HG02970 (cell line): ENCODE measurements around the gene TECTA.
"Not testable (repeated sequence)": the region's sequence is repeated elsewhere in the genome, so short reads cannot be mapped to it uniquely, and the experiment has no call there.

Experiments
- ATAC-seq: cut with Tn5 transposase; IDR thresholded peaks from one replicate; pipeline ENCODE4 v1.9.1; 2021; ENCODE audit warnings: mild to moderate bottlenecking, moderate library complexity, moderate number of reproducible peaks; ENCODE audit not compliant: unreplicated experiment, low FRiP score

The TECTA gene

DNA sequence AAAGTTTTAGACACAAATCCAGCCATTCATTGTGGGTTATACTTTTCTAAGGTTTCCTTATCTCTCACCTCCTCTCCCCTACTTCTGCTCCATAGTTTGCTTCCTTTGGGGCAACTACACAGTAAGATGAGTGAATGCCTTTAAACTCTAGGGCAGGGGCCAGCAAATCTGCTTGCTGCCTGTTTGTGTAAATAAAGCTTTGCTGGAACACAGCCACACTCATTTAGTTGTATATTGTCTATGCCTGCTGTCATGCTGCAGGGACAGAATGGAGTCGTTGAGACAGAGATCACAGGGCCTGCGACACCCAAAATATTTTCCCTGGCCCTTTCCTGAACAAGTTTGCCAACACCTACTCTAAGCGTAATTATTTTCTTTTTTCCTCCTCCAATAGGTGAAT is 58.7 kb downstream of the TECTA start:
- no peak for ATAC-seq

DNA sequence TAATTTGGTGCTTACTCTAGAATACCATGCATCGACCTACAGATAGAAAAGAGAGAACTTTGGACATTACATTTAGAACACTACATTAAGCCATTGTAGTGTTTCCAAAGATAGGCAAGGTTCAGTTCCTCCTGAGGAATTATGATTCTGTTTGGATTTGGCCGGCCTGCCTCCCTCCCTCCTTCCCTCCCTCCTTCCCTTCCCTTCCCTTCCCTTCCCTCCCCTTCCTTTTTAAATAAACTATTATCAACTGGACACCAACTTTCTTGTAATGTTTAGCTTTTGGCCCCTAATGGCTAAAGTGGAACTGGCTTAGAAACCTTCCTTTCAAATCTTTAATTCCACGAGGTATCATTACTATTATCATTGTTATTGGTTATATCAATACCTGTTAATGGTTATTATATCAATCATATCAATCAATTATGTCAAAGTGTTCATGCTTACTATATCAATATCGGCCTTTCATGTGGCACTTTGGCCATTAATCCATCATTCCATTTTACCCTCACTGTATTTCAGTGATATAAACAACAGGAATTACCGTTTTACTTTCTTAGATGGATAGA is 60.4 kb downstream of the TECTA start:
- ATAC-seq: no peak

DNA sequence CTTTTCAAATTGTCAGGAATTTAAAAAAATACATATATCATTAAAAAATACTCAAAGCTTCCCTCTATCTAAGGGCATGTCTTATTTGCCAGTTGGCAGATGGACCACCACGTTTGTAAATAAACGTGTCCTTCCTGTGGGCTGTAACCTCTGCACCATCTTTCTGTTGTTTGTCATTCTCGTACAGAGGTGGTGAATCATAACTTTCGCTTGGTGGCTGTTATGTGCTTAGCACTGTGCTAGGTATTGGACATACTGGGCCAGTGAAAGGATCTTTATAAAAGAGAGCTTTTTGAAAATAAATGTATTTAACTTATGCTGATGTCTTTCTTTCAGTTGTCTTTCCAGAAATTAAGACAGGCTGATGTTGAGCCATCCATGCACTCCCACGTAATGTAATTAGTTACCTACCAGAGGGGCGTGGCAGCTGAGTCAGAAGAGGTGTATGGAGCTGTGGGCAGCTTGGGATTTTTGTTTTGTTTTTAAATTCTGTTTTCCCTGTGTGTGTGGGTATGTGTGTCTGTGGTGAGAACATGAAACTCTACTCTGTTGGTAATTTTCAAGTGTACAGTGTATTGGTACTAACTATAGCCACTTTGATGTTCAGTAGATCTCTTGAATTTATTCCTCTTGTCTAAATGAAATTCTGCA is 62.7 kb downstream of the TECTA start:
- ATAC-seq: no peak

DNA sequence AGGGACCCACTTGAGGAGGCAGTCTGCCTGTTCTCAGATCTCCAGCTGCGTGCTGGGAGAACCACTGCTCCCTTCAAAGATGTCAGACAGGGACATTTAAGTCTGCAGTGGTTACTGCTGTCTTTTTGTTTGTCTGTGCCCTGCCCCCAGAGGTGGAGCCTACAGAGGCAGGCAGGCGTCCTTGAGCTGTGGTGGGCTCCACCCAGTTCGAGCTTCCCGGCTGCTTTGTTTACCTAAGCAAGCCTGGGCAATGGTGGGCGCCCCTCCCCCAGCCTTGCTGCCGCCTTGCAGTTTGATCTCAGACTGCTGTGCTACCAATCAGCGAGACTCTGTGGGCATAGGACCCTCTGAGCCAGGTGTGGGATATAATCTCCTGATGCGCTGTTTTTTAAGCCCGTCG is 76.6 kb downstream of the TECTA start:
- not testable (repeated sequence) for ATAC-seq

DNA sequence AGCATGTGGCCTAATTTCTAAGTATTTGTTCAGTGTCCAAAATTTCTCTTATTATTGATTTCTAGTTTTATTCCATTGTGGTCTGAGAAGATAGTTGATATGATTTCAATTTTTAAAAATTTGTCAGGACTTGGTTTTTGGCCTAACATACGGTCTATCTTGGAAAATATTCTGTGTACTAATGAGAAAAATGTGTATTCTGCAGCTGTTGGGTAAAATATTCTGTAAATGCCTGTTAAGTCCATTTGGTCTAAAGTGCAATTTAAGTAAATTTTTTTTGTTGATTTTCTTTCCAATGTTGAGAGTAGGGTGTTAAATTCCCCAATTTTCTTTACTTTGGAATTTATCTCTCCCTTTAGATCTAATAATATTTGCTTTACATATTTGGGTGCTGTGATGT is 78.3 kb downstream of the TECTA start:
- no peak for ATAC-seq

DNA sequence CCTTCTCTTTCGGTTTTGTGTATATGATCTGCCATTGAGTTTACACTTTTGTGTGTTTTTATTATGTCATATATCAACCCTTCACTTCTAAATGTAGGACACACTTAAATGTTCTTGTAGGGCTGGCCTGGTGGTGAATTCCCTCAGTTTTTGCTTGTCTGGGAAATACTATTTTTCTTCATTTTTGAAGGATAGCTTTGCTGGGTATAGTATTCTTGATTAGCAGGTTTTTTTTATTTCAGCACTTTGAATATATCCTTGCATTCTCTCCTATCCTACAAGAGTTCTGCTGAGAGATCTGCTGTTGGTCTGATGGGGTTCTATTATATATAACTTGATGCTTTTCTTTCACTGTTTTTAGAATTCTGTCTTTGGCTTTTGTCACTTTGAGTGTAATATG is 79.1 kb downstream of the TECTA start:
- no peak for ATAC-seq

DNA sequence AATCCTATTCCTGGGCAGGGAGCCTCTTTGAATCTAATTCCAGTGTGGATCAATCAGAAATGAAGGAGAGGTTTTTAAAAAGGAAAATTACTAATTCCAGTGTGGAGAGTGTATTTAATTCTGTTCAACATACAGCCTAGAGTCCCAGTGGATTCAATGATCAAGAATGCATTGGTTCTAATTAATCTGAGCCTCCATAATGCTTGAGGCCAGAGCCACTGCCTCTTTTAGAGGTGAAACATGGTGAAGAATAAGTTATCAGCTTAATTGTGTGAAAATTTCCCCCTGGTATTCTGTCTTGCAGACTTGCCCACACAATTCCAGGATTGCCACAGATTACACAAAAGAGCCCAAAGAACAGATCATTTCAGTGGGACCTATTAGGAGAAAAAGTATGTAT is 87.7 kb downstream of the TECTA start:
- ATAC-seq: no peak

DNA sequence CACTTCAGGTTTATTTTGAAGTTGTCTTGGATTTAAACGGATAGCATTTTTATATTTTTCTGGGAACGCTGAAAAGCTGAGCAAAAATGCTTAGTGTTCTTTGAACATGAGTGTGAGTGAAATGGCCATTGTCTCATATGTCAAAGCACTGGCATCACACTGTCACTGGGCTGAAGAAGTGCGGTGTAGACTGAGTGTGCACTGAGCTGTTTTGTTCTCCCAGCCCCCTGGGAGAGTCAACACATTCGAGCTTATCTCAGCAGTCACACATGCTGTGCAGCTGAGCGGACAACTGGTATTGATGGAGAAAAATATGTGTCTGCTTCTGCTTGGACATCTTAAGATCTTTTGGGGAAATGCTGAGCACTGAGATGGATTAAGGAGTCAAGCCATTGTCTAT is 90.8 kb downstream of the TECTA start:
- ATAC-seq: no peak

DNA sequence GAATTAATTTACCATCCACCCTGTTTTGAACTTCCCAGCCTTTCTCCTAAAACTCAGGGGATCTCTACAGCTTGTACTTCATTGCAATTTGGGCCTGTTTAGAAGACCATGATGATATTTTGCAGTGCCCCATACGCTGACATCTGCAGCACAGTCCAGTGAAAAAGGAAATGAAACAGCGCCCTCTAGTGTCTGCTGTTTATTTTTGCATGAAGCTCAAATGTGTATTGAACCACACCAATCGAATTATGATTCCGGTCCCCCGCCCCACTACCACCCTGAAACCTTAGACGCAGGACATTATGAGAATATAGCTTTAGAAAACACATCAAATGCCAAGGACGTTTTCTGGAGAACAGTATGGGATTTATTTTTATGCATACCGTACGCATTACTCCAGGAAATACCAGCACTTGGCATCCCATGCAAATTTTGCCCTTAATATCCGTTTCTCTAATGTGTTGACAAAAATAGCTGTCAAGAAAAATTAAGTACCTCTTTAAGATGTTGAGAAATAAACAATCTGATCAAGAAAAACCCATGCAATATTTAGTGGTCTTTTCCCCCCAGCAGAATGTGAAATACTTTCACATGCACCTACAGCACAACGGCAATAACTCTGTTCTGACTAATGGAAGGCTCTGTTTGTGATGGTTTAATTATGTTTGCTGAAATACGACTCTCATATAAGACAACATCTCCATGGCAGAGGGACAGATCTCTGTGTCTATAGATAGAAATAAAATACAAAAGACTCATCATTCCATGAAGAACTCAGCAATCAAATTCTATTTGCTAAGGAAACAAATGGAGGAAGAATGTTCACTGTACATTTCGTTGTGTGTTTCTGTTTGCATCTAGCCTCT is 93.9 kb downstream of the TECTA start:
- ATAC-seq: no peak

DNA sequence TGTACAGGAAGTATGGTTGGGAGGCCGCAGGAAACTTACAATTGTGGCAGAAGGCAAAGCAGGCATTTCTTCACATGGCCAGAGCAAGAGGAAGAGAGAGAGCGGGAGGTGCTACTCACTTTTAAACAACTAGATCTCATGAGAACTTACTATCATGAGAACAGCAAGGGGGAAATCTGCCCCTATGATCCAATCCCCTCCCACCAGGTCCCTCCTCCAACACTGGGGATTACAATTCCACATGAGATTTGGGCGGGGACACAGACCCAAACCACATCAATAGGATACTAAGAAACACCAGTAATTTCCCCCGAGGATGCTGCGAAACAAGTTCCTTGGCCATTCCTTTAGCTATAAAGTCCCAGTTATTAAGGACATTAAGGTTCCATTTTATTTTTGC is 97.4 kb downstream of the TECTA start:
- no peak for ATAC-seq

DNA sequence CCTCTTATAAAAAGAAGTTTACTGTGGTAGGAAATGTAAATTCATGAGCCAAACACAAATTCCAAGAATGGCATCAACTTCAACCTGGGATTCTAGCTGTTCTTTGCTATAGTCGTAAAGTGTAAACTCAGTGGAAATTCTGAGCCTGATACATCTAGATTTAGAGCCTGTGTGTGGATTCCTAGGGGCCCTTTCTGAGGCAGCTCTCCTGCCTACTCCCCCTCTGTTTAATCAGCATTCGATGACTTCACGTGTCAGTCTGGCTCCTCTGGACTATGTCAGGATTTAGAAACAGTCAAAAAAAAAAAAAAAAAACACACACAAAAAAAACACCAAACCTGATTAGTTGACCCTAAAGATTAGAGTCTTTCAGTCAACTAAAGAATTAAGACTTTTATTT is 98.5 kb downstream of the TECTA start:
- ATAC-seq: no peak

DNA sequence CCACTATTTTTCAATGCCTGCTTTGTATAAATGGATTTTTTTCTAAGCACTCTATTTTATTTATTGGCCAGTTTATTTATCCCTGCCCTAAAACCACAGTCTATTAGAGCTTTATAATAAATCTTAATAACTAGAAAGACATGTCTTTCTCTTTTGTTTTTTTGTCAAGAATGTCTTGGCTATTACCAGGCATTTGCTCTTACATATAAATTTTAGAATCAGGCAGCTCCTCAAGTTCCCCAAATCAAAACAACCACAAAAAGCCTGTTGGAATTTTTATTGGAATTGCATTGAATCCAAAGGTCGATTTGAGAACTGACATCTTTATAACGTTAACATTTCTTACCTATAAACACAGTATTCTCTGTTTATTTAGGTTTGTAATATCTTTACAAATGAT is 105.8 kb downstream of the TECTA start:
- ATAC-seq: no peak

DNA sequence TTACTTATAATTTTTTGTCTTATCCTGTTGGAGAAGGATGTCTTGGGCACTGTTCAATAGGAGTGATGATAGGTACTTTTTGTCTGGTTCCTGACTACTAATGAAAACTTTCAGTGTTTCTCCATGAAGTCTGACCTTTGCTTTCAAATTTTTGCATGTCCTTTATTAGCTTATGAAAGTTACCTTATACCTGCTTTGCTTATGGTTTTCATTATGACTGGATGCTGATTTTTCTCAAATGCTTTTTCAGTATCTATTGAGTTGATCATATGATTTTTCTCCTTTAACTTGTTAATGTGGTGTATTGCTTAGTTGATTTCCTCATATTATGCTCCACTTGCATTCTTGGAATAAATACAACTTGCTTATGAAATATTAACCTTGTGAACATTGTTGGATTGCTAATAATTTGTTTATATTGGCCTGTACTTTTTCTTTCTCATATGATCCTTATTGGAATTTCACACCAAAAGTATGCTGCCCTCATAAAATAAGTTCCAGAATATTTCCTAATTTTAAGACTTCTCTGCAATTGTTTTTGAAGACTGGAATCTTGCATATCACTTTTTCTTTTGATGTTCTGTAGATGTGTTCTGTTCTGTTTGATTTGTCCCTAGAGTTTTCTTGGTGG is 106.6 kb downstream of the TECTA start:
- ATAC-seq: no peak

DNA sequence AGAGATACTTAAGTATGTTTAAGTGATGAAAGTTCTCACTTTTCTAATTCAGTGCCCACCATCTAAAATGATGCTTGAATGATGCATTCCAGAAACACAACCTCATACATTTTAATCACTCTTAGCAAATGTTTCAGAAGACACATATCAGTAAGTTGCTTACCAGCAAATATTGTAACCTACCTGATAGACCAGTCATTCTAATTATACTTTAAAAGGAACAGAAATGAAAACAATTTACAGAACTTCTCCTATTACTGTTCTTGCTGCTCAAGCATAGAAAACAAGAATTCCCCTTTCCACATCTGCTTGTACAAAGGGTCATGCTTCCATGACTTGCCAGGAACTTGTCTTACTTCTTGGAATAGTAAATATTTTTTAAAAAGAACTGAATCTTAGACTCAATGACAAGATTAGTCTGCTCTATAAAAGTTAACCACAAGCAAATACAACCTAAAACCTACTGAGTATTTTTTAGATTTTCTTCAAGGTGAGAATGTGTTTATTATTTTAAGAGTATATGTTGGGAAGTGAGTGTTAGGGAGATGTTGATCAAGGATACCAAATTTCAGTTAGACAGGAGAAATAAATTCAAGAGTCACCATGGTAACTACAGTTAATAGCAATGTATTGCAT is 109.5 kb downstream of the TECTA start:
- no peak for ATAC-seq

DNA sequence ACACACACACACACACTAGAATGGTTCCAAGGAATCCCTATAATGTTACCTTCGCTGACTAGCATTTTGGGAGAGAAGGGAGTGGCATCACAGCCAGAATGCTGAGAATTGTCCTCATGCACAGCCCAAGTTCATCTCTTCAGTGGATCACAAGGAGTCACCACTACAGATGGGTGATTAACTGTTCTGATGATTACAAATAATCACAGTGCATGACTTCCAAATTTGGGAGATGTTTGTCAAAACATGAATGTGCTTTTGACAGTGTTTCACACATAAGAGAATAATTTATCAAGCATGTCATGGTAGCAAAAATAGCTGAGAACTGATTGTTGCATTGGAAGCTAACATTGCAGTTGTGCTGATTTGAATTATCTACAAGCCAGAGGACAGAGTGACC is 110.6 kb downstream of the TECTA start:
- no peak for ATAC-seq

DNA sequence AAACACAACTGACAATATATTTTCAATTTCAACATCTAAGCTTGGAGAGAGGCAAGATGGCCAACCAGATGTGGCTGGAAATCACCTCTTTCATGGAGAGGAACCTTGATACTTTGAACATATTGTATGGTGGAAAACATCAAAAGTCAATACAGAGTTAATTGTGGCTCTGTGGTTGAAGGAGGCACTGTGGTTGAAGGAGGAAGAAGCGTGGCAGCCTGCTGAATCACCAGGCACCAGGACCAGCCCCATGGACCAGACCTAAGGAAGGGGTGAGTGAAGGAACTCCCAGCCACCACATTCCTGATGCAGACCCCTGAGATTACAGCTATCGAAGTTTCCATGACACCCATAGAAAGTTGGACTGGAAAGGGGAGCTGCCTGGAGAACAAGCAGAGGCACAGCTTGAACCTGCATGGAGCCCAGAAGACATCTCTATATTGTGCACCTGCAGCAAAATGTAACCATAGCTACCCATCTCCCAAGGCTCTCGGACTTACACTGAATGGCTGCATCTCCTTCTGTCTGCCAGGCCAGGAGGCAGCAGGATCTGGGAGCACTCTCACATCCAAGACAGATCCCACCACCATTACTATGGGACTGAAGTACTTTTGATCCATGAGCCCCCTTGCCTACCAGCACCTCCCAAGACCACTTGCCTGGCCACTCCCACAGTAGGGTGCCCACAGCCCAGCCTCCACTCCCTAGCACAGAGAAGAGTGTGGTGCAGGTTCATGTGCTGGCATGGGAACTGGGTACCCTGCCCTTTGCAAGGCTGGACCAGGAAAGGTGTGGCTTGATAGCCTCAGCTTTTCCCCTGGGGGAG is 111.7 kb downstream of the TECTA start:
- no peak for ATAC-seq

DNA sequence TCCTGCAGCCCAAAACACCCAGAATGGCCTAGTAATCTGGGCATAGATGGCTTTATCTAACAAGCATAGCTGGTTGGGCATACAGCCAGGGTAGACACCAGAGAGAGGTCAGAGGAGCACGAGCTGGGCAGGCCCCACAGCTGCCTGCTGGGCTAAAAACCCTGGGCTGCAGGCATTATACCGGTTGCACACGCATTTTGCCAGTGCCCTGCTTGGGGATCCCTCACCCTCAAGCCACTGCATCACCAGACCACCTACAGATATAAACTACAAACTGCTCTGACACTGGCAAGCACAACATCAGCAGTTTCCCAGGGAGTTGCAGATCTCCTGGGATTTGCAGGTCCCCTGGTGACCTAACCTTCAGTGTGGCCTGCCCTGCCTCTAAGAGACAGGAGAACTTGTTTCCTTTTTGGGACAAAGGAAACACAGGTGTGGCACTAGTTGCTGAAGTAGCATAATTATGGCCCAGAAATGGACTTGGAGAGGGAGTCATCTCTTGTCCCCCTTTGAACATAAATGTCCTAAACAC is 112.4 kb downstream of the TECTA start:
- no peak for ATAC-seq

DNA sequence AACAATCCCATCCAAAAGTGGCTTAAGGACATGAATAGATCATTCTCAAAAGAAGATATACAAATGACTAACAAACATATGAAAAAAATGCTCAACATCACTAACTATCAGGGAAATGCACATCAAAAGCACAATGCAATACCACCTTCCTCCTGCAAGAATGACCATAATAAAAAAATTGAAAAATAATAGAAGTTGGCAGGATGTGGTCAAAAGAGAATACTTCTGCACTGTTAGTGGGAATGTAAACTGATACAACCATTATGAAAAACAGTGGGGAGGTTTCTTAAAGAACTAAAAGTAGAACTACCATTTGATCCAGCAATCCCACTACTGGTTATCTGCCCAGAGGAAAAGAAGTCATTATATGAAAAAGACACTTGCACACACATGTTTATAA is 113.8 kb downstream of the TECTA start:
- ATAC-seq: no peak

DNA sequence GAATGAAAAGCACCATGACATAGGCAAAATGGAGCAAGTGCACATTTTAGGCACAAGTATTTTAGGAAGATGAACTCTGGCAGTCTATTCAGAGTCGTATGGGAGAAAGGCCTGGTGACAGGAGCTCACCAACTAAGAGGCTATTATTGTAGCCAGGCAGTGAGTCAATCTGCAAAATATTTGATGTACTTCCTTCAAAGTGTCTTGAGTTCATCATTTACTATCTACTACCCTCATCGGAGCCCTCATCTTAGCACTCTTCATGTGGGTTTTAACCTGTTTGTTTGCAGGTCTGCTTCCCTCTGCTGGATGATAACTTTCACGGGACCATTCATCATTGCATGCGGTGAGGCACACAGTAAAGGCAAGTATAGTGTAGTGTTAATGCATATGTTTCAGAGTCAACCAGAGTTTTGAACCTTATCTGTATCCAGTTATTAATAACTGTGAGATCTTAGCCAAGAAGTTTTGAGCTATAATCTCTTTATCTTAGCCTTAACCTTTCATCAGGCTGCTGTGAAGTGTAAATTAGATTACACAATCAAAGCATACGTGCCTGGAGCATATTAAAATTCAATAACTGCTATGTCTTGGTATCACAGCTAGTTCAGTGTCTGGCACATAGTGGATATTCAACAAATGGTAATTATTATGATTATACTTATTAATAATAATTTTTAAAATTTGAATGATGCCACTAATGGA is 120.6 kb downstream of the TECTA start:
- ATAC-seq: no peak
